Natural killer cell (primary cell): Measurements from ENCODE around the gene CA5B. TPM values are rescaled to one million over a fixed set of nuclear protein-coding genes. Genes with fewer than 3 reads are reported as not detected.
A peak's percentile ranks its signal among the peaks of the same experiment; 100 is the strongest.

ENCODE experiments used
- ATAC-seq, 3 donors: fragments of 150-1000 bp in 2 of 3; fragments of 200-7000 bp in 1 of 3; cut with Tn5 transposase; 1 replicate in 1 of 3; 2 replicates in 2 of 3; pipeline ENCODE4 v1.10.0; 2021; ENCODE audit warnings: mild to moderate bottlenecking in 2 of 3, moderate library complexity in 2 of 3
- DNase-seq, 2 donors: peaks; one replicate each; pipeline versions ENCODE4 v3.0.0 to v3.0.0-alpha.2; 2013 to 2021; ENCODE audit warnings: mixed read lengths in 1 of 2
- H3K27ac ChIP-seq: one replicate; pipeline ENCODE4 v1.5.1; 2013; ENCODE audit warnings: mild to moderate bottlenecking, low read length
- H3K27me3 ChIP-seq: one replicate; pipeline ENCODE4 v1.6.1; 2013; ENCODE audit warnings: low read length; ENCODE audit not compliant: control insufficient read depth, insufficient read depth
- H3K36me3 ChIP-seq: one replicate; pipeline ENCODE4 v1.6.1; 2013; ENCODE audit warnings: low read length; ENCODE audit not compliant: control insufficient read depth, insufficient read depth
- H3K4me1 ChIP-seq: one replicate; pipeline ENCODE4 v1.6.1; 2013; ENCODE audit warnings: low read length; ENCODE audit not compliant: control insufficient read depth, insufficient read depth
- H3K4me3 ChIP-seq: one replicate; pipeline ENCODE4 v1.5.1; 2013; ENCODE audit warnings: low read length
- H3K9me3 ChIP-seq: one replicate; pipeline ENCODE4 v1.6.1; 2013; ENCODE audit warnings: low read length; ENCODE audit not compliant: control insufficient read depth, insufficient read depth
- H3K27ac Mint-ChIP-seq, 2 donors: one replicate each; pipeline ENCODE4 v1.8.0; 2022; ENCODE audit warnings: mild to moderate bottlenecking in 2 of 2, mixed read lengths in 2 of 2, moderate library complexity in 1 of 2
- H3K27me3 Mint-ChIP-seq, 2 donors: one replicate each; pipeline ENCODE4 v1.8.0; 2022; ENCODE audit warnings: low read depth in 2 of 2, mixed read lengths in 2 of 2
- H3K36me3 Mint-ChIP-seq: one replicate; pipeline ENCODE4 v1.8.0; 2022; ENCODE audit warnings: mixed read lengths
- H3K4me1 Mint-ChIP-seq, 2 donors: one replicate each; pipeline ENCODE4 v1.8.0; 2022; ENCODE audit warnings: mixed read lengths in 2 of 2
- H3K4me3 Mint-ChIP-seq: one replicate; pipeline ENCODE4 v1.8.0; 2022; ENCODE audit warnings: mild to moderate bottlenecking, moderate library complexity, mixed read lengths
- H3K9me3 Mint-ChIP-seq, 2 donors: one replicate each; pipeline ENCODE4 v1.8.0; 2022; ENCODE audit warnings: mixed read lengths in 2 of 2
- CTCF ChIP-seq: fragments of 200-600 bp; IDR thresholded peaks from one replicate; pipeline ENCODE4 v1.8.0; 2022; ENCODE audit warnings: antibody characterized with exemption
- WGBS: methylation state at CpG from one replicate; pipeline ENCODE4 v1.1.7; 2013; ENCODE audit warnings: missing lambda C conversion rate; ENCODE audit not compliant: insufficient coverage; 5-methylcytosine and 5-hydroxymethylcytosine counted together
- intact Hi-C: fragments of 100-400 bp; cut with micrococcal nuclease; formaldehyde crosslinking; loops from one replicate; pipeline ENCODE4 v1.14.2; 2022
- total RNA-seq, 4 donors: library from RNA; stranded (reverse); fragments of 120-200 nt in 1 of 4; gene quantifications; one replicate each; pipeline versions ENCODE4 v1.2.3 to v1.2.4, GENCODE V29; 2013 to 2022

Gene CA5B
- total RNA-seq, 3 donors from 2014 or later (not counting 1 experiment from before 2014, with no cell fraction given), result 56.3 to 111 (median 80.5) TPM

GRCh38 chrX:15747626-15748173, 9.6 kb downstream of the CA5B start:
- TF ChIP-seq CTCF, result no peak
- intact Hi-C loops, result loop anchor here (5.0 kb wide), 1 partner anchor 35 kb away; no protein-coding TSS in a partner anchor

GRCh38 chrX:15748841-15749240, 10.8 kb downstream of the CA5B start:
- DNase-seq (peak in 1 of 2 donors; percentile 6), ATAC-seq (no peak)
- H3K27me3 ChIP-seq, result no peaks in the 10 kb centered on the region
- H3K36me3 Mint-ChIP-seq, result no peaks in the 10 kb centered on the region
- no peaks in the 10 kb centered on the region for H3K9me3 Mint-ChIP-seq
- no peak for TF ChIP-seq CTCF
- H3K36me3 ChIP-seq, result no peaks in the 10 kb centered on the region
- intact Hi-C loops, result loop anchor here (5.0 kb wide), 1 partner anchor 33 kb away; no protein-coding TSS in a partner anchor
- H3K4me3 Mint-ChIP-seq, result peak overlapping the region; percentile 92
- peaks cover 50% of the 10 kb centered on the region for H3K4me1 ChIP-seq
- no peak overlapping the region for H3K4me3 ChIP-seq
- peak overlapping the region; percentile 94 to 96 for H3K27ac Mint-ChIP-seq
- H3K27me3 Mint-ChIP-seq, result no peaks in the 10 kb centered on the region
- WGBS, result 25% methylated on average over 1 of the region's 3 CpGs
- H3K4me1 Mint-ChIP-seq, result peaks cover 76 to 90% of the 10 kb centered on the region in 2 donors
- H3K27ac ChIP-seq, result peak overlapping the region; percentile 100
- no peaks in the 10 kb centered on the region for H3K9me3 ChIP-seq

More at GRCh38 chrX:15747626-15748173, 9.6 kb downstream of the CA5B start:
- H3K36me3 Mint-ChIP-seq, result peaks cover 6% of the 10 kb centered on the region
- Histone ChIP-seq H3K9me3 (no peaks in the 10 kb centered on the region), H3K27me3 (no peaks in the 10 kb centered on the region), H3K4me1 (peaks cover 40% of the 10 kb centered on the region), H3K36me3 (no peaks in the 10 kb centered on the region), H3K4me3 (no peak overlapping the region), H3K27ac (no peak overlapping the region)
- no peaks in the 10 kb centered on the region for H3K27me3 Mint-ChIP-seq
- DNase-seq, result no peak
- no peaks in the 10 kb centered on the region for H3K9me3 Mint-ChIP-seq
- ATAC-seq, result no peak
- H3K4me3 Mint-ChIP-seq, result peak overlapping the region; percentile 40
- H3K4me1 Mint-ChIP-seq, result peaks cover 83 to 93% of the 10 kb centered on the region in 2 donors
- 96% methylated on average over 13 of the region's 13 CpGs for WGBS
- H3K27ac Mint-ChIP-seq, result peak overlapping the region; percentile 65 to 96

GRCh38 chrX:15749642-15750610, 11.9 kb downstream of the CA5B start:
- DNase-seq, result peak in 1 of 2 donors; percentile 62
- no peaks in the 10 kb centered on the region for H3K9me3 ChIP-seq
- intact Hi-C loops, result loop anchor here (1.0 to 5.0 kb wide), 2 partner anchors 32 to 75 kb away; no protein-coding TSS in a partner anchor
- peaks cover 51% of the 10 kb centered on the region for H3K4me1 ChIP-seq
- Mint-ChIP-seq H3K4me3 (peak overlapping the region; percentile 92), H3K9me3 (no peaks in the 10 kb centered on the region), H3K36me3 (no peaks in the 10 kb centered on the region), H3K27me3 (no peaks in the 10 kb centered on the region), H3K4me1 (peaks cover 73 to 89% of the 10 kb centered on the region in 2 donors), H3K27ac (peak overlapping the region; percentile 94 to 96)
- ATAC-seq, result peak; percentile 32 to 71 (median 32)
- no peak for TF ChIP-seq CTCF
- H3K4me3 ChIP-seq, result no peak overlapping the region
- peak overlapping the region; percentile 100 for H3K27ac ChIP-seq
- no peaks in the 10 kb centered on the region for H3K36me3 ChIP-seq
- WGBS, result no CpG with 5 or more reads among the region's 7 CpGs
- H3K27me3 ChIP-seq, result no peaks in the 10 kb centered on the region
